EL (cell line): ENCODE measurements around the gene RNASEH2C.

Source experiments
- DNase-seq: peaks from one replicate; pipeline ENCODE4 v3.0.0-alpha.2; 2016

The RNASEH2C gene

DNA sequence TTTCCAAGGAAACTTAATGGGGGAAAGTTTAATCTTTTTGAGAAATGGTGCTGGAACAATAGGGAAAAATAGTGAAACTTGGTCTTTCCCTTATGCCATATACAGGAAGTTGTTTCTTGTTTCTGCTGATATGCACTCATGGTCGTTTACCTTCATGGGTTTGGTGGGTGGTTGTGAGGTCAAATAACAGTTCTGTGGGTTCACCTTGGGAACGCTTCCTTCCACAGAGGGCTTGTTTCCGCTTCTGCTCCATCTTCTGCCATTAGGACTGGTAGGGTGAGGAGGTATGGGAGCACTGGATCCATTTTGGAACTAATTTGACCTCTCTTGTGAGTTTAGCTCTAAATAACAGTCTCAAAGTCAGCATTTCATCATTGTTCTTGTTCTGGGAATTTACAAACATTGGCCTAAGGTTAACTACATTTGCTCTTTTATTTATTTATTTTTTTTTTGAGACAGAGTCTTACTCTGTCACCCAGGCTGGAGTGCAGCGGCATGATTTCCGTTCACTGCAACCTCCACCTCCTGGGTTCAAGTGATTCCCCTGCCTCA lies 40.3 kb downstream of the RNASEH2C start:
- no peak for DNase-seq

DNA sequence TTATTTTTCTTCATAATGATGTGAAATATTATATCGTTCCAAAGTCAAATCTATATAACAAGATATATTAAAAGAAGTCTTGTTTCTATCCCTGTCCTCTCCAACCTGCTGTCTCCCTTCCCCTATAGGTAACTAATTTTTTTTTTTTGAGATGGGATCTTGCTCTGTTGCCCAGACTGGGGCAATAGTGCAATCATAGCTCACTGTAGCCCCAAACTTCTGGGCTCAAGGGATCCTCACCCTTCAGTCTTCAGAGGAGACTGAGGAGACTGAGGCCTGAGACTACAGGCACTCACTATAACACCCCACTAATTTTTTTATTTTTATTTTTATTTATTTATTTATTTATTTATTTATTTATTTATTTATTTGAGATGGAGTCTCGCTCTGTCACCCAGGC lies 47.6 kb downstream of the RNASEH2C start:
- no peak for DNase-seq

DNA sequence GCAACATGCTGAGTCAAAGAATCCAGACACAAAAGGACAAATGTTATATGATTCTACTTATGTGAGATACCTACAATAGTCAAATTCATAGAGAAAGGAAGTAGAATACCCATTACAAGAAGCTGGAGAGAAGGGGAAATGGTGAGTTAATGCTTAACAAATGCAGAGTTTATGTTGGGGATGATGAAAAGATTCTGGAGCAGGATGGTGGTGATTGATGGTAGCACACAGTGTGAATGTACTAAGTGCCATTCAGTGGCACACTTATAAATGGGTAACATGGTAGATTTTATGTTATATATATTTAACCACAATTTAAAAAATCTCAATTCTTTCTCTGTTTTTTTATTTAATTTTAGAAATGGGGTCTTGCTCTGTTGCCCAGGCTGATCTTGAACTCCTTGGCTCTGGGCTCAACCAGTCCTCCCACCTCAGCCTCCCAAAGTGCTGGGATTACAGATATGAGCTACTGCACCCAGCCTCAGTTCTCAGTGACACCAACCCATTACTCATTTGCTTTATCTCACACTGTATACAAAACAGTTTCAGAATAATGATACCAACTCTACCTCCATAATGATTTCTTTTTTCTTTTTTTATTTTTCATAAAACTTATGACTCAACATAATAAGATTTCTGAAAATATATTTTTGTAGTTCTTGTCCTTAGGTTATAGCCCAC lies 48.3 kb downstream of the RNASEH2C start:
- no peak for DNase-seq
